Stimulated activated naive CD4-positive, alpha-beta T cell treated with Interleukin-2 at 50 U/mL for 16 hours (primary cell): Measurements from ENCODE around the gene SPOCK2.

Experiments
- DNase-seq: peaks from one replicate; lab custom pipeline; 2025; lab: John Stamatoyannopoulos, UW

SPOCK2 gene

GRCh38 chr10:72009425-72010081, 78.8 kb downstream of the SPOCK2 start:
- no peak for DNase-seq

GRCh38 chr10:72009051-72009424, 79.3 kb downstream of the SPOCK2 start:
- no peak for DNase-seq
